HG03558 (cell line): Measurements from ENCODE around the gene CCN2.

ENCODE experiments used
- ATAC-seq: cut with Tn5 transposase; IDR thresholded peaks from one replicate; pipeline ENCODE4 v1.9.1; 2021; ENCODE audit warnings: moderate number of reproducible peaks; ENCODE audit not compliant: unreplicated experiment; ENCODE audit errors: extremely low read depth

Gene CCN2

GRCh38 chr6:131967948-131968347 lies 16.8 kb upstream of the CCN2 start:
- ATAC-seq: no peak

GRCh38 chr6:131966443-131966842 lies 15.3 kb upstream of the CCN2 start:
- ATAC-seq: no peak

DNA sequence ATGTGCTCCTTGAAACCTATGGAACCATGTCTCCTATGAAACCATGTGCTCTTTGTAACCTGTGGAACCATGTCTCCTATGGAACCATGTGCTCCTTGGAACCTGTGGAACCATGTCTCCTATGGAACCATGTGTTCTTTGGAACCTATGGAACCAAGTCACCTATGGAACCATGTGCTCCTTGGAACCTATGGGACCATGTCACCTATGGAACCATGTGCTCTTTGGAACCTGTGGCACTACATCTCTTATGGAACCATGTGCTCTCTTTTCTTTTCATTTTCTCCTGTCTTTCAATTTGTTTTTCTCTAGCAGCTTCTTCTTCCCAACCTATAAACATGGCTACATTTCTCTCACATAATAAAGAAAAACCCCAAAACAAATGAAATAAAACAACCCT lies 11.9 kb upstream of the CCN2 start:
- ATAC-seq: no peak

GRCh38 chr6:131960371-131961133 lies 9.4 kb upstream of the CCN2 start:
- no peak for ATAC-seq

- no peak for ATAC-seq
These were observed 7.6 kb upstream of the CCN2 start for GRCh38 chr6:131958542-131959470.

DNA sequence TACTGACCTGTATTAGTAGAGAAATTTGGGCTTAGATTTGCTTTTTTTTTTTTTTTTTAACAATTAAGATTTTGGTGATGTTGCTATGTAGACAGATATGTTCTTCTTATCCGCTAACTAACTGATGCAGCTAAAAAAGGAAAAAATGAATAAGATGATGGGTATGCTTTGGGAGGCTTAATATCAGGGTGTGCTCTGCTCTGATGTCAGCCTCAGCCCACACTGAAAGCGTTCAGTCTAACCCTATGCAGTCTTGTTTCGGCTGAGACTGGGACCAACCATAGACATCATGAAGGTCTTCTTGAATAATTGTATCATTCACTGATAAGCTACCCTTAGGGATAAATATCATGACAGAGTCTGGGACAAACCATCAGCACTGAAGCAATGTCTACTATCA lies 6.9 kb upstream of the CCN2 start:
- ATAC-seq: no peak

DNA sequence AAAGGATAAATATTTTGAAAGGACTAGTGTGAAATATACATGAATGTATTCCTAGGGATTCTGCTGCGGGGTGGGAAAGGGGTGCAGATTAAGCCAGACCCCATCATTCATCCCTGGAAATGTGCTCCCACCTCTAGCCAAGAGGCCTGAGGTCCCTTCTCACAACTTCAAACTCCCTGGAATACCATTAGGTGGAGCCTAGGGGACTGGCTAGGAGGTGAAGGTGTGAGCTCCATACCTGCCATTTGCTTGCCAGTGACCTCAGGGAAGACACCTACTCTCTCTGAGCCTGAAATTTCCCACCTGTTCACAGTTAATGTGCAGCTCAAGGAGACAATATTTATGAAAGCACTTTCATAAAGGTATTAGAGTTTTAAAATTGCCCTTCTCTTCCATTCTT lies 4.7 kb upstream of the CCN2 start:
- ATAC-seq: no peak

- ATAC-seq: no peak
These were observed 4.0 kb upstream of the CCN2 start for GRCh38 chr6:131955192-131955591.

- ATAC-seq: no peak
These were observed 3.6 kb upstream of the CCN2 start for GRCh38 chr6:131954775-131955107.

- no peak for ATAC-seq
These were observed 3.0 kb upstream of the CCN2 start for GRCh38 chr6:131954059-131954774.

GRCh38 chr6:131952886-131953509 lies 1.8 kb upstream of the CCN2 start:
- no peak for ATAC-seq

- no peak for ATAC-seq
These were observed 531 bp upstream of the CCN2 start for GRCh38 chr6:131951576-131952230.

- ATAC-seq: no peak
These were observed 1.0 kb downstream of the CCN2 start for GRCh38 chr6:131949909-131950766.

- ATAC-seq: no peak
These were observed 1.6 kb downstream of the CCN2 start for GRCh38 chr6:131949620-131949908.

GRCh38 chr6:131948692-131949619 lies 2.2 kb downstream of the CCN2 start:
- ATAC-seq: no peak

- ATAC-seq: no peak
These were observed 3.0 kb downstream of the CCN2 start for GRCh38 chr6:131947986-131948661.
